Endodermal cell (in vitro differentiated cells): ENCODE results near the gene CSF3. TPM values are rescaled to one million over a fixed set of nuclear protein-coding genes. Genes with fewer than 3 reads are reported as not detected.

ENCODE experiments used
- DNase-seq: peaks from one replicate; pipeline ENCODE4 v3.0.0-alpha.2; 2017
- H3K27ac ChIP-seq: 2 replicates; pipeline ENCODE4 v1.5.1; 2013; ENCODE audit warnings: mild to moderate bottlenecking, low read depth, low read length, moderate library complexity
- H3K27me3 ChIP-seq: 2 replicates; pipeline ENCODE4 v1.6.1; 2013; ENCODE audit warnings: mild to moderate bottlenecking, low read length, moderate library complexity; ENCODE audit not compliant: insufficient read depth, control insufficient read depth, poor library complexity, severe bottlenecking
- H3K36me3 ChIP-seq: 2 replicates; pipeline ENCODE4 v1.7.0; 2013; ENCODE audit warnings: mild to moderate bottlenecking, low read length, moderate library complexity; ENCODE audit not compliant: control insufficient read depth, insufficient read depth
- H3K4me1 ChIP-seq: one replicate; pipeline ENCODE4 v1.7.0; 2013; ENCODE audit warnings: low read length; ENCODE audit not compliant: control insufficient read depth, insufficient read depth
- H3K4me3 ChIP-seq: 2 replicates; pipeline ENCODE4 v1.5.1; 2013; ENCODE audit warnings: mild to moderate bottlenecking, low read length, moderate library complexity
- H3K9ac ChIP-seq: 2 replicates; pipeline ENCODE4 v1.6.1; 2013; ENCODE audit warnings: mild to moderate bottlenecking, low read length, moderate library complexity; ENCODE audit not compliant: poor library complexity, severe bottlenecking; ENCODE audit errors: extremely low read depth
- H3K9me3 ChIP-seq: 2 replicates; pipeline ENCODE4 v1.6.1; 2013; ENCODE audit warnings: mild to moderate bottlenecking, low read length, moderate library complexity; ENCODE audit not compliant: control insufficient read depth
- H3K27ac Mint-ChIP-seq: 2 replicates; pipeline ENCODE4 v1.8.0; 2020; ENCODE audit warnings: mixed read lengths
- H3K27me3 Mint-ChIP-seq: 2 replicates; pipeline ENCODE4 v1.8.0; 2021; ENCODE audit warnings: mild to moderate bottlenecking, mixed read lengths; ENCODE audit not compliant: insufficient read depth
- H3K36me3 Mint-ChIP-seq: 2 replicates; pipeline ENCODE4 v1.8.0; 2020; ENCODE audit warnings: low read depth, mixed read lengths
- H3K4me1 Mint-ChIP-seq: 2 replicates; pipeline ENCODE4 v1.8.0; 2020; ENCODE audit warnings: mixed read lengths
- H3K4me3 Mint-ChIP-seq: 2 replicates; pipeline ENCODE4 v1.8.0; 2020; ENCODE audit warnings: mild to moderate bottlenecking, moderate library complexity, mixed read lengths
- H3K9me3 Mint-ChIP-seq: 2 replicates; pipeline ENCODE4 v1.8.0; 2020; ENCODE audit warnings: mild to moderate bottlenecking, mixed read lengths
- CTCF ChIP-seq: fragments of 200-600 bp; sonication (generic); conservative IDR thresholded peaks from 2 replicates; pipeline ENCODE4 v1.5.0; 2021; ENCODE audit warnings: antibody characterized with exemption, mild to moderate bottlenecking
- WGBS, 2 experiments: methylation state at CpG; one replicate each; pipeline versions ENCODE4 v1.1.5 to v1.1.7; 2013; ENCODE audit warnings: missing lambda C conversion rate in 2 of 2, mixed read lengths in 1 of 2; ENCODE audit not compliant: insufficient coverage in 1 of 2, insufficient read length in 1 of 2; 5-methylcytosine and 5-hydroxymethylcytosine counted together
- total RNA-seq, 2 donors: library from RNA; stranded (reverse); fragmentation: NEBNext Ultra II Directional in 1 of 2; extraction: Animal tissue kit (Norgen Biotek cat#: 25700) in 1 of 2; gene quantifications; 2 replicates in 1 of 2; 3 replicates in 1 of 2; pipeline ENCODE4 v1.2.1, GENCODE V29; 2021

The CSF3 gene
- total RNA-seq, 2 donors from 2014 or later = not detected

GRCh38 chr17:40060887-40061608 is 45.8 kb downstream of the CSF3 start:
- DNase-seq = peak; percentile 56
- Mint-ChIP-seq H3K4me3 (peak overlapping the region; percentile 67), H3K27me3 (peaks cover 42% of the 10 kb centered on the region), H3K4me1 (peaks cover 35% of the 10 kb centered on the region), H3K36me3 (no peaks in the 10 kb centered on the region), H3K9me3 (no peaks in the 10 kb centered on the region), H3K27ac (no peak overlapping the region)
- no peaks in the 10 kb centered on the region for H3K9me3 ChIP-seq
- H3K9ac ChIP-seq = no peak overlapping the region
- no peak overlapping the region for H3K27ac ChIP-seq
- peaks cover 17% of the 10 kb centered on the region for H3K27me3 ChIP-seq
- no peaks in the 10 kb centered on the region for H3K4me1 ChIP-seq
- WGBS, 2 experiments = 83 to 90% methylated on average over 7 to 11 of the region's 11 CpGs
- TF ChIP-seq CTCF = no peak
- no peaks in the 10 kb centered on the region for H3K36me3 ChIP-seq
- no peak overlapping the region for H3K4me3 ChIP-seq

- DNase-seq = no peak
- Histone ChIP-seq H3K4me3 (no peak overlapping the region), H3K27ac (no peak overlapping the region), H3K4me1 (no peaks in the 10 kb centered on the region), H3K9ac (no peak overlapping the region), H3K36me3 (no peaks in the 10 kb centered on the region), H3K9me3 (no peaks in the 10 kb centered on the region), H3K27me3 (peaks cover 17% of the 10 kb centered on the region)
- Mint-ChIP-seq H3K9me3 (no peaks in the 10 kb centered on the region), H3K4me1 (peaks cover 35% of the 10 kb centered on the region), H3K27me3 (peaks cover 39% of the 10 kb centered on the region), H3K27ac (no peak overlapping the region), H3K4me3 (peak overlapping the region; percentile 67), H3K36me3 (no peaks in the 10 kb centered on the region)
- 70 to 91% methylated on average over 2 to 10 of the region's 10 CpGs for WGBS, 2 experiments
- no peak for TF ChIP-seq CTCF
Measured at GRCh38 chr17:40061609-40062038, 46.4 kb downstream of the CSF3 start.

GRCh38 chr17:40062329-40063186 is 47.3 kb downstream of the CSF3 start, which contains the start of gene THRA:
TSS of gene THRA (plus strand) at chr17:40062965. CDS start at chr17:40074489, 11,524 bp downstream.
- Histone ChIP-seq H3K4me1 (no peaks in the 10 kb centered on the region), H3K9ac (peak within 1 kb of the TSS; percentile 56), H3K27ac (peak within 1 kb of the TSS; percentile 60), H3K4me3 (peak within 1 kb of the TSS; percentile 84), H3K9me3 (no peaks in the 10 kb centered on the region), H3K36me3 (no peaks in the 10 kb centered on the region), H3K27me3 (peaks cover 16% of the 10 kb centered on the region)
- Mint-ChIP-seq H3K9me3 (no peaks in the 10 kb centered on the region), H3K4me1 (peaks cover 35% of the 10 kb centered on the region), H3K27me3 (peaks cover 40% of the 10 kb centered on the region), H3K36me3 (no peaks in the 10 kb centered on the region), H3K4me3 (peak within 1 kb of the TSS; percentile 76), H3K27ac (peak within 1 kb of the TSS; percentile 72)
- 3 to 8% methylated on average over 16 to 76 of the region's 83 CpGs for WGBS, 2 experiments
- no peak for TF ChIP-seq CTCF
- DNase-seq = peak; percentile 89
